ENCODE results near the gene FAM124A.

GRCh38 chr13:51257187-51257586 lies 35.0 kb downstream of the FAM124A start:
- TF ChIP-seq CTCF (IDR thresholded peaks at IDR 0.05) (no peak), POLR2AphosphoS5 (IDR thresholded peaks at IDR 0.05) (no peak)
